ENCODE data around the gene GLS. TPM values are rescaled to one million over a fixed set of nuclear protein-coding genes. Genes with fewer than 3 reads are reported as not detected.

The GLS gene
- polyA plus RNA-seq, 1 experiment: 206 TPM

DNA sequence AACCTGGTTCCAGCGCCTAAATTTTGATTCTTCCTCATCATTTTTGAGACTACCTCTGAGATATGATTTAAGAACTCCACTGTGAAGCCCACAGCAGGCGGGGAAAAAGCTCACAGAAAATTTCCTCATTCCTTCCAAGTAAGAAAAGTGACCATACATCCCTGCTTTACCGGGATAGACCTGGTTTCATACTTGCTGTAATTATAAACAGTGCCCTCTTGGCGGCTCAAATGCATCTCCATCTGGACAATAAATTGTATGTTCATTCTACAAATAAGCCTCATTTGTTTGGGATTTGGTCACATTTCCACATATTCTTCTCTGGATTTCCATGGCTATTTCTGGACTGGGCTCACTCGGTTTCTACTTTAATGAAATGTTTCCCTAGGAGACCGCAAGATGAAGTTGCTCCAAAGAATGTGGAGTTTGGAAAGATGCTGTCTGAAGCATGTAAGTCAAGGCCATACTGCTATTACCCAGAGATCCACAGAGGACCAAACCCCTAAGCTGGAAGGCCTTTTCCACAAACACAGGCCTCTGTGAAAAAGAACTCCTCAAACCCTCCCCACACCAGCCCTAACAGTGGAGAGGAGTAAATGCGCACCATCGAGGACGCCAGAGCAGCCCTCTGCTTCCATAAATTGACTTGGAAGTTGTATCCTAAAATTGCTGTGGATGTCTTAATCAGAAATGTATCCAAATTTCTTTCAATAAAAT, 119.5 kb downstream of the GLS start:
- no peak overlapping the region for H3K27ac ChIP-seq (ENCODE audit: low read depth, low read length)
- H3K9me3 ChIP-seq (ENCODE audit: control insufficient read depth, insufficient read depth, low read length): peaks cover 3% of the 10 kb centered on the region; the same call in 1 of the 2 replicates
- TF ChIP-seq, protein P1, sequence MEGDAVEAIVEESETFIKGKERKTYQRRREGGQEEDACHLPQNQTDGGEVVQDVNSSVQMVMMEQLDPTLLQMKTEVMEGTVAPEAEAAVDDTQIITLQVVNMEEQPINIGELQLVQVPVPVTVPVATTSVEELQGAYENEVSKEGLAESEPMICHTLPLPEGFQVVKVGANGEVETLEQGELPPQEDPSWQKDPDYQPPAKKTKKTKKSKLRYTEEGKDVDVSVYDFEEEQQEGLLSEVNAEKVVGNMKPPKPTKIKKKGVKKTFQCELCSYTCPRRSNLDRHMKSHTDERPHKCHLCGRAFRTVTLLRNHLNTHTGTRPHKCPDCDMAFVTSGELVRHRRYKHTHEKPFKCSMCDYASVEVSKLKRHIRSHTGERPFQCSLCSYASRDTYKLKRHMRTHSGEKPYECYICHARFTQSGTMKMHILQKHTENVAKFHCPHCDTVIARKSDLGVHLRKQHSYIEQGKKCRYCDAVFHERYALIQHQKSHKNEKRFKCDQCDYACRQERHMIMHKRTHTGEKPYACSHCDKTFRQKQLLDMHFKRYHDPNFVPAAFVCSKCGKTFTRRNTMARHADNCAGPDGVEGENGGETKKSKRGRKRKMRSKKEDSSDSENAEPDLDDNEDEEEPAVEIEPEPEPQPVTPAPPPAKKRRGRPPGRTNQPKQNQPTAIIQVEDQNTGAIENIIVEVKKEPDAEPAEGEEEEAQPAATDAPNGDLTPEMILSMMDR (IDR thresholded peaks at IDR 0.05; ENCODE audit: low read depth, low read length): no peak
- ChIA-PET CTCF (interaction anchor here (1.4 to 1.5 kb wide), 2 partner anchors 8 to 12 kb away, joined by 3 read pairs; no protein-coding TSS in a partner anchor), POLR2A (no interaction called here)
- no peak for DNase-seq (ENCODE audit: low read depth, low spot score)
- no peak overlapping the region for H3K4me3 ChIP-seq (ENCODE audit: low read depth, low read length)
- H3K27me3 ChIP-seq (ENCODE audit: control insufficient read depth, insufficient read depth, low read length): no peaks in the 10 kb centered on the region

DNA sequence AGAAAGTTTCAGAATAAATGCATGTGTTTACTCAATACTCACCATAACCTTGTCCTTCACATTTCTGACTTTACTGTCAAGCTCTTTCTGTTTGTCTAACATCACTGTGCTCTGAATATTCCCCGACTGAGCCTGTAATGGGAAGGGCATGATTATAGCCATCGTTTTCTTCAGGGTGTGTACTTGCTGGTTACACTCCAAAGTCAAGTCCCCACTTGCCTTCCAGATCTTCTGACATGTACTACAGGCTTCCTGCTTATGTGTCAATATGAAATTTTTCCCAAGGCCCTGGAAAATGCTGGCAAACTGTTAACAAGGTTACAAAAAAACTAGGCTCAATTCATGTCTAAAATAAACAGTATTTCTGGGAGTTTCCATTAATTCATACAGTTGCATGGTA, 120.4 kb downstream of the GLS start:
- TF ChIP-seq, protein P1 (IDR thresholded peaks at IDR 0.05; ENCODE audit: low read depth, low read length): no peak
- H3K27me3 ChIP-seq (ENCODE audit: control insufficient read depth, insufficient read depth, low read length): no peaks in the 10 kb centered on the region
- H3K27ac ChIP-seq (ENCODE audit: low read depth, low read length): no peak overlapping the region
- H3K4me3 ChIP-seq (ENCODE audit: low read depth, low read length): no peak overlapping the region
- H3K9me3 ChIP-seq (ENCODE audit: control insufficient read depth, insufficient read depth, low read length): peaks cover 3% of the 10 kb centered on the region; the same call in 1 of the 2 replicates
- ChIA-PET POLR2A (no interaction called here), CTCF (interaction anchor here (0.6 to 1.5 kb wide), 2 partner anchors 11 to 19 kb away, joined by 3 read pairs; no protein-coding TSS in a partner anchor)
- no peak for DNase-seq (ENCODE audit: low read depth, low spot score)

DNA sequence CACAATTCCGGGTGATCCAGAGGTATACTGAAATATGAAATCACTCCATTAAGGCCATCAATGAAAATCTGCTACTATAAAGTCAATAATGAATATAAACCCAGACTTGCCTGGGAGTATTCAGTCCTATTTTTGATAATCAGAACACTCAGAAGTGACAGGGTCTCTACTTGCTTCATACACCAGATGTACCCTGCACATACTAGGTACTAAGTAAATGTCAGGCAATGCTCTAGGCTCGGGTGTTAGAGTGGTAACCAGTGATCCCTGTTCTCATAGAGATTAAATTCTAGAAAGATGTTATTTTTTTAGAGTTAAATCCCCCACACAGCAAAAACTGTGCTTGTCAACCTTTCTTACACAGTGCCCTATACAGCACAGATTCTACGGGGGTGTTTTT, 121.0 kb downstream of the GLS start:
- H3K27me3 ChIP-seq (ENCODE audit: control insufficient read depth, insufficient read depth, low read length): no peaks in the 10 kb centered on the region
- CTCF ChIA-PET: no interaction called here
- H3K9me3 ChIP-seq (ENCODE audit: control insufficient read depth, insufficient read depth, low read length): peaks cover 3% of the 10 kb centered on the region; the same call in 1 of the 2 replicates
- TF ChIP-seq, protein P1 (IDR thresholded peaks at IDR 0.05; ENCODE audit: low read depth, low read length): no peak
- POLR2A ChIA-PET: no interaction called here
- no peak for DNase-seq (ENCODE audit: low read depth, low spot score)
- no peak overlapping the region for H3K27ac ChIP-seq (ENCODE audit: low read depth, low read length)
- H3K4me3 ChIP-seq (ENCODE audit: low read depth, low read length): no peak overlapping the region

DNA sequence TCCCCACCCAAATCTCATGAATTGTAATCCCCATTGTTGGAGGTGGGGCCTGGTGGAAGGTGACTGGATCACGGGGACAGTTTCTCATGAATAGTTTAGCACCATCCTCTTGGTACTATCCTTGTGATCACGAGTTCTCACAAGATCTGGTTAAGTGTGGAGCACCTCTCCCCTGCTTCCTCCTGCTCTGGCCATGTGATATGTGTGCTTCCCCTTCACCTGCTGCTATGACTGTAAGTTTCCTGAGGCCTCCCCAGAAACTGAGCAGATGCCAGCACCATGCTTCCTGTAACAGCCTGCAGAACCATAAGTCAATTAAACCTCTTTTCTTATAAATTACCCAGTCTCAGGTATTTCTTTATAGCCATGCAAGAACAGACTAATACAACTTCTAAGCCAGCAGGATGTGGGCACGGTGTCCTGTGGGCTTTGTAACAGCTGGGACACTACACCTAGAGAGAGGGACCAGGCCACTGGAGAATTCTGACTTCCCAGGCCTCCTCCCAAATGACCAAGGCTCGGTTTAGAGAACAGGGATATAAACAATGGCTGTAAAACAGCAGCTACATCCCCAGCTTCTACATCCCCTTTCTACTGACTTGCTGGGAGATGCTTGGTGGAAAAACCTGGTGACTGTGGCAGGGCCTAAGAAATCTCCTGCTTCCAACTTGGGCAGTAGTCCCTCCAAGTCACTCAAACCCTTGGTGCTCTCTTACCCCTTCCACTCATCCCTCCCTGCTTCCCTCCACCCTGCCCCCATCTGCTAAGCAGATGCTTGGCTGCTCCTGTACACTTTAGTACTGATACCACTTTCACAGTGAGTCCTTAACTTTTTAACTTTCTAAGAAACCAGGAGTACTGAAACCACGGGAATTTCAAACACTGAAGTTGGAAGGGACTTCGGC, 123.0 kb downstream of the GLS start:
- ChIA-PET CTCF (no interaction called here), POLR2A (no interaction called here)
- H3K9me3 ChIP-seq (ENCODE audit: control insufficient read depth, insufficient read depth, low read length): peaks cover 3% of the 10 kb centered on the region; the same call in 1 of the 2 replicates
- H3K27me3 ChIP-seq (ENCODE audit: control insufficient read depth, insufficient read depth, low read length): no peaks in the 10 kb centered on the region
- H3K27ac ChIP-seq (ENCODE audit: low read depth, low read length): no peak overlapping the region
- H3K4me3 ChIP-seq (ENCODE audit: low read depth, low read length): no peak overlapping the region
- TF ChIP-seq, protein P1 (IDR thresholded peaks at IDR 0.05; ENCODE audit: low read depth, low read length): no peak
- no peak for DNase-seq (ENCODE audit: low read depth, low spot score)
